Stimulated activated CD4-positive, alpha-beta T cell treated with anti-CD3 and anti-CD28 coated beads, Interleukin-2, amount 100 ng/mL, for 48 hours (primary cell): ENCODE data around the gene BPIFB3.

Source experiments
- DNase-seq, 2 donors: peaks; one replicate each; pipeline ENCODE4 v3.0.0-alpha.2; 2020

BPIFB3 gene, protein sequence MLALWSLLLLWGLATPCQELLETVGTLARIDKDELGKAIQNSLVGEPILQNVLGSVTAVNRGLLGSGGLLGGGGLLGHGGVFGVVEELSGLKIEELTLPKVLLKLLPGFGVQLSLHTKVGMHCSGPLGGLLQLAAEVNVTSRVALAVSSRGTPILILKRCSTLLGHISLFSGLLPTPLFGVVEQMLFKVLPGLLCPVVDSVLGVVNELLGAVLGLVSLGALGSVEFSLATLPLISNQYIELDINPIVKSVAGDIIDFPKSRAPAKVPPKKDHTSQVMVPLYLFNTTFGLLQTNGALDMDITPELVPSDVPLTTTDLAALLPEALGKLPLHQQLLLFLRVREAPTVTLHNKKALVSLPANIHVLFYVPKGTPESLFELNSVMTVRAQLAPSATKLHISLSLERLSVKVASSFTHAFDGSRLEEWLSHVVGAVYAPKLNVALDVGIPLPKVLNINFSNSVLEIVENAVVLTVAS

DNA sequence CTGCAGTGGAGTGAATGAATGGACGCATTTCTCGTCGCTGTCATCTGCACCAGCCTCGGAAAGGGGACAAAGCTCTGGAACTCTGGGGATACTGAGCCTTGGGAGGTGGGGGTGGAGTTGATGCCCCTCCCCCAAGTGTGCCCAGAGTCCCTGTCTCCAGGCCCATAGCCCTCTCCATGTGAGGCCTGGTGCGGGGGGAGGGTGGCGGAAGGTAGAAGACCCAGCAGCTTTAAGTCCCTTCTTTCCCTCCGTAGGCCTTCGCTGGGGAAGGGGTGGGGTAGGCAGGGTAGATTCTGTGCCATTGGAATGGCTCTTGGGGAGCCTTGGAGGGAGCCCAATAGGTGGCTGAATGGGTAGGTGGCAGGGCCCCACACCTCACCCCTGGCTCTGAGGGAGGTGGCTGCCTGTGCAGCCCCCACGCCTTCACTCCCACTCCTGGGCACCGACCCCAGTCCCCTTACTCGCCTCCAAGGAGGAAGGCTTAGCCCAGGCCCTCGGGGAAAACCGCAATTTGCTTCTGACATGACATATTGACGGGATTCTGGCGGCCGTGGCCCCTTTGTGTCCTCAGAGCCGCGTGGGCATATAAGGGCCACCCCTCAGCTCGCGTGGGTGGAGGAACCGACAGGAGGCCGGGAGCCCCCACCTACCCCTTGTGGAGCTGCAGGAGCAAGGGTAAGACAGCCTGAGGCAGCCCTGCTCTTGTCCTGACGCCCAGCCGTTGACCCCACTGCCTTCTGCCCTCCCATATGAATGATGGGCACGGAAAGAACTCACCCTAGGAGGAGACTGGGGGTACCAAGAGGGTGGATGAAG lies at the start of gene BPIFB3:
TSS of gene BPIFB3 (plus strand) at position 613 of the 816 bp plus-strand sequence. CDS start 1,533 bp downstream, outside the sequence.
- DNase-seq: no peak

DNA sequence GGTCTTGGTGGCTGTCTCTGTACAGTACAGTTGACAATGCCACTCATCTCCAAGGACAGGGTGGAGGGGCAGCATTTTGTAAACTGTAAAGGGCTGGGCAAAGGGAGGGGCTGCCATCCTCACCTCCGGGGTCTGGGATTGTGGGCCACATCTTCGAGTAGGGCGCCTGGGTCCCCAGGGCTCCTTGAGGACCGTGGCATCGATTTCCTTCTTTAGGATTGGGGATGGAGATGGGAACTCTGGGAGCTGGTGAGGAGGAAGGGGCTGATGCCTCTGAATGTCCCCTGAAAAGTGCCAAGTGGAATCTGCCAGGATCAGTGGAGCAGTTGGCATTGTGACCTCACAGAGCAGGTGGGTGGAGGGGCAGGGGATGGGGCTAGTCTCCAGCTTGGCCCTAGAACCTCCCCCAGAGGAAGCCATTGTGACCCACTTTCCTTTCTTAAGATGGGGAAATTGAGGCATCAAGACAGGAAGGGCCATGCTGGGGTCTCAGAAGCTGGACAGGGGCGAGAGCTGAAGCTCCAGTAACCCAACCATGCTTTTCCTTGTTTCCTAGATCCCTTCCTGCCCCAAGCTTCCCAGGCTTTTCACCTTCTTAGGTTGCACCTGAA lies 49.5 kb upstream of the BPIFB3 start, which contains the start of gene SUN5:
TSS of gene SUN5 (minus strand) at position 293 of the 611 bp plus-strand sequence. CDS start at position 200, 93 bp downstream.
- DNase-seq: no peak

DNA sequence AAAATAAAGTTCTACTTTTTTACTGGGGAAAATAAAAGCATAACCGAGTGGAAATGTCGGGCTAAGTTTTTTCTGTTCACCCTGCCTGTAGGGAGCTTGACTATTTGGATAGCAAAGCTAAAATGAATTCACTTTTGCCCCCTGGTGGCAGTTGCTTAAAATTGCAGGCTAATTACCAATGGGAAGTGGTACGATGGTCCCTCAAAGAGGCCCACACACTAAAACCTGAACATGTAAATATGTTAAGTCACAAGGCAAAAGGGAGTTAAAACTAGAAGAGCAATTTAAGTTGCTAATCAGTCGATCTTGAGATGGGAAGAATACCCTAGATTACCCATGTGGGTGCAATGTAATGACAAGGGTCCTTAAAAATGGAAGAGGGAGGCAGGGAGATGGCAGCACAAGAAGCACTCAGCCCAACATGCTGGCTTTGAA lies 48.6 kb upstream of the BPIFB3 start:
- peak; percentile 28 to 50 for DNase-seq

DNA sequence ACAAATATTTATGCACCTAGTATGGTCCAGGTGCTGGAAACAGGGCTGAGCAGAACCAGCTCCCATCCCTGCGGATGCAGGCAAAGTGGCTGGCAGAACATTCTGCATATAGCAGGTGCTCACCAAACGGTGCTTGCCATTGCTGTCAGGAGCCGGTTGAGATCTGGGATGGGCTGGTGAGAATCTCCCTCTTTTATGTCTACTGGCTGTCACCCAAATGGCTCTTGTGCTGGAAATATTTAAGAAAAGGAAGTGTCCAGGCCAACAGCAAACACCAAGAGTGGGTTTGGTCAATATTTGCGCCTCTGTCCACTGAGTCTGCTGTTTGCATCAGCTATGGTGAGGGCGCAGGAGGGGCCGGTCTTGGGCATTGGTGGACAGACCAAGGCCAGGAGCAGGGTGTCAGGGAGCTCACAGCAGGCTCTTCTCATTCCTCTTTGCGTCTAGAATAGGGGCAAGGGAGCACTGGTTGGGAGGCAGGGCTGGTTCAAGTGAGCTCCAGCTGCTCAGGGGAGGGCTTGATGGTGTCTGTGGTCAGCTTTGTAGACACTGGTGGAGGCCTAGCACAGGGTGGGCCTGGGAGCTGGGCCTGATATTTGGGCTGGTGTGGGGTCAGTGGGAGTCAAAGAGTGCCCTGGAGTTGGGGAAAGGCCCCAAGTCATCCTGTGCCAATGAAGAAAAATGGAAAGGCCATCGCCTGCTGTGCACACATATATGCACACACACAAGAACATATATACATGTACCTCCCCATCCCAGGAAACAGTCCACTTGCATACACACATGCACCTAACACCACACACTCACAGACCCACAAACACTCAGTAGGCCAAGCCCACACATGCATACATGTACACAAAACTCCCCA lies 47.6 kb upstream of the BPIFB3 start:
- no peak for DNase-seq

DNA sequence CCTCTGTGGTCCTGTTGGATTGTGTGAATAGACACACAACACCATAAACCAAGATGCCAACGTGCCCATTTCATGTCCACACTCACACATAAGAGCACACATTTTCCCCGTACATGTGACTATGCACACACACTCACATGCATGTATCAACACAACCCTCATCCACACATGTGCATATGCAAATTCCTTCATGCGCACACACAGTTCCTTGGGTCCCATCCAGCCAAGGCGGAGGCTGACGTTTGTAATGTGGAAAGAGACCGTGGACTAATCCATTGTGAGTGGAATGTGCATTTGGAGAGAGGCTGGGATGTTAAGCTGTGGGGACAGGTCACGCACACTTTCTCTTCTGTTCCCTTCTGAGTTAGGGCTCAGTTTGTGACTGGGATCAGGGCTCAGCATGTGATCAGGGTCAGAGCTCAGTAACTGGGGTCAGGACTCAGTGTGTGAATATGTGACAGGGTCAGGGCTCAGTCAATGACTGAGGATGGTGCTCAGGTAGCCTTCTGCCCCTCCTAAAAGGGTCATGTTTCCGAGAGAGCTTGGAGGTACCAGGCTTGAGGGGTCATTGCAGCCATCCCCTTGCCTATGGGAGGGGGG lies 46.8 kb upstream of the BPIFB3 start:
- DNase-seq: no peak

DNA sequence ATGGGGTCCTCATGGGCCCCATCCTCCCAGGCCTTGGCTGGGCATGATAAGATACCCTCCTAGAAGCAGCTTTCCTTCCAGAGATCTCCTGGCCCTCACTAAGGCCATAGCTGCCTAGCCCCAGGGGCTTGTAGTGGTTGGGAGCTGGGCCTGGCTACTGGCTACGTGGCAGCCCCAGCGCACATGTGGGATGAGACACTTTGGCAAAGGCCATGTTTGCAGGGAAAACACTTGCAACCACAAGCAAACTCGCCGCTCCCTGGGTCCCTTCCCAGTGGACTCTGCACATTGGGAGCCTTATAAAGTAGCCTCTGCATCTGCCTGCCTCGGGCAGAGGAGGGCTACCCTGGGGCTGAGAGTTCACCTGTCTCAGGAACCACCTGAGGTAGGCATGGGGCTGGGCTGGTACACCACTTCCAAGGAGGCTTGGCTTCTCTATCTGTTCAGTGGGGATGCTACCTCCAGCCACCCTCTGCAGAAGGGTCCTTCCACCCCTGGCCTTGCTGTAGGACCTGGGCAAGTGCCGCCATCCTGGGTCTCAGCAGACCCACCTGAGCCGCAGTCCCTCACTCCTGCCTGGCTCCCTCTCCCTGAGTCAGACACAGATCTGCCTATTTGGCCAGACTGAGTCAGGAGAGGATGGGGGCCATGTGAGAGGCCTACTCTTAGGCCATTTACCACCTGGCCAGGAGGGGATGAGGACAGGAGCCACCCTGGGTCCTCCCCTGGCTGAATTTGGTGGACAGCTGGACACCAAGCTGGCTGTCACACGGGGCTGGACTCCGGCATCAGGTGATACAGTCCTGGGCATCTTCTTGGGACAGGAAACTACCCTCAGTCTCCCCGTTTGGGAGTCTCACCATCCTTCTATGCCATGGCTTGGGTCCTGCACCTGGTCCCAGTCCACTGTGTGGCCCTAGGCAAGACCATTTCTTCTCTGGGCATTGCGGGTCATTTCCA lies 46.0 kb upstream of the BPIFB3 start, which contains the start of gene BPIFB2:
TSS of gene BPIFB2 (plus strand) at position 329 of the 960 bp plus-strand sequence. CDS start 871 bp downstream, outside the sequence.
- DNase-seq: no peak

DNA sequence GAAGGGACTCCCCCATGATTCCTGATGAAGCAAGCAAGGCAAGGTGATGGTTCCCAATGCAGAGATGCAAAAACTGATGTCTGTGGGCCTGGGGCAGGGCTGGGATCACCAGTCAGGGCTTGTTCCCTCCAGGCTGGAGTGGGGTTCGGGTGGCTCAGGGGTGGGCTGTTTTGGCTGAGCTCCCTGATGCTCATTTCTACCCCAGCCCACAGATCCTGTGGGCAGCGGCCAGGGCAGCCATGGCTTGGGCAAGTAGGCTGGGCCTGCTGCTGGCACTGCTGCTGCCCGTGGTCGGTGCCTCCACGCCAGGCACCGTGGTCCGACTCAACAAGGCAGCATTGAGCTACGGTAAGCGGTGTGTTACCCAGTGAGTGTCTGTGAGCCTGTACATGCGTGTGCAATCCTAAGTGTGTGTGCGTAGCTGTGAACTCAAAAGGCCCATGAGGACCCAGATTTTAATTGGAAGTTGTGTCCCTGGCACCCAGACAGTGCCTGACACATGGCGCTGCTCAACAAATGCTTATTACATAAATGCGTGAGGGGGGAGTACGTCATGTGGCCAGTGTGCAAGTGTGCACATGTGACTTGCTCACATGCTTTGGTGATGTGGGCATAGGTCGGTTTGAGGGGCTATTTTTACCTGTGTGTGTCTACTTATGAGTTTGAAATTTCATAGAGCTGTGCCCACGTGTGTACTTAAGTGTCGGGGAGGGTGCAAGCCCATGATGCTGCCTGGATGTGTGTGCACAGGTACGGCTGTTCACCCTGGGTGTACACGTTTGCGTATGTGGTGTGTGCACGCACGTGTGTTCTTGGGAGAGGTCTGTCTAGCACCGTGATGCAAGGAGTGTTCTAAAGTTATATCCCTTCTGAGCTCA lies 45.1 kb upstream of the BPIFB3 start:
- DNase-seq: no peak

DNA sequence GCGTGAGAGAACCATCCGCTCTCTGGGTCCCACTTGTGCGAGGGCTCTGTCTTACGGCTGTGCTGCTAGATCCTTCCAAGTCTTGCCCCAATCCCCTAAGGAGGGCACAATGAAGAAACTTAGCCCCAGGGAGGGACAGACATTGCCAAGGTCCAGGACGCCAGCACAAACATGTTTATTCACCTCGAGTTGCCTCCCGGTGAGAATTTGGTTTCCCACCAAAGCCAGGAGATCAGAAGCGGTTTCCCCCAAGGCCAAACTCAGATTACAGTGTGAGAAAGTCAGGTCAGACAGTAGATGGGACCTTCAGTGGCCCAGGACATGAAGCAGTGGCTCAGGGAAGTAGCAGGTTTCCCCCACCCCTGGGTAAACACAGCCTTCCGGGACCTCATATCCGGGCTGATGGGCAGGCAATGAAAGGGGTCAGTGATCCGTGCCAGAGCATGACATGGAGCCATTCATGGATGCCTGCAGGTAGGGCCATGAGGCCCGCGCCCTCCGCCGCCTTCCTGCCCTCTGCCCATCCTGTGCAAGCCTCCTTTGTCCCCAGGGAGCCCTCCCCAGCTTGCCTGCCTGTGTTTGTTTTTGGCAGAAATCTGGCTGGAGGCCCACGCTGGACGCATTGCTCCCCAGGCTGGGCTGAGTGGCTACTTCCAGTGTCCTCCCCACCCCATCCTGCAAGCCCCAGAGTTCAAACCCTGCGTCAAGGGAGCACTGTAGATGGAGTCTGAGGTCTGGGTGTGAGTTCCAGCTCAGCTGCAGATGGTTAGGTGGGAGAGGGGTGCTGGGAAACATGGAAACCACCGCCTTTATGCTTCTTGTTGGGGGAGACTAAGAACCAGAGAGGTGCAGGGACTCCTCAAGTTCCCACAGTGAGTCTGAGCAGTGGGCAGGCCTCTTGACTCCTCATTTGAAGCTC lies 44.2 kb upstream of the BPIFB3 start:
- no peak for DNase-seq

DNA sequence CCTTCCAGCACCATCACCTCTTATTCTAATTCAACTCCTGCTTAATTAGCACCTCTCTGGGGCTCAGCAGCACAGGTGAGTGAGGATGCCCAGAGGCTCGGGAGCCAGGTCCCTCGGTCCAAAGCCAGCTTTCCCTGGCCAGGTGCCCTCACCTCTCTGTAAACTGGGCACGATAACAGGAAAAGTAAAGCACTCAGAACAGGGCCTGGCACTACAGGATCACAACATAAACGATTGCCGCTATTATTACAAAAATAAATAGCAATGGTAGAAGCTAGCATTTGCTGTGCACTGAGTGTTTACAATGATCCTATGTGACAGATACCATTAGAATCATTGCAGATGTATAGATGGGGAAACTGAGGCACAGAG lies 43.6 kb upstream of the BPIFB3 start:
- DNase-seq: no peak

DNA sequence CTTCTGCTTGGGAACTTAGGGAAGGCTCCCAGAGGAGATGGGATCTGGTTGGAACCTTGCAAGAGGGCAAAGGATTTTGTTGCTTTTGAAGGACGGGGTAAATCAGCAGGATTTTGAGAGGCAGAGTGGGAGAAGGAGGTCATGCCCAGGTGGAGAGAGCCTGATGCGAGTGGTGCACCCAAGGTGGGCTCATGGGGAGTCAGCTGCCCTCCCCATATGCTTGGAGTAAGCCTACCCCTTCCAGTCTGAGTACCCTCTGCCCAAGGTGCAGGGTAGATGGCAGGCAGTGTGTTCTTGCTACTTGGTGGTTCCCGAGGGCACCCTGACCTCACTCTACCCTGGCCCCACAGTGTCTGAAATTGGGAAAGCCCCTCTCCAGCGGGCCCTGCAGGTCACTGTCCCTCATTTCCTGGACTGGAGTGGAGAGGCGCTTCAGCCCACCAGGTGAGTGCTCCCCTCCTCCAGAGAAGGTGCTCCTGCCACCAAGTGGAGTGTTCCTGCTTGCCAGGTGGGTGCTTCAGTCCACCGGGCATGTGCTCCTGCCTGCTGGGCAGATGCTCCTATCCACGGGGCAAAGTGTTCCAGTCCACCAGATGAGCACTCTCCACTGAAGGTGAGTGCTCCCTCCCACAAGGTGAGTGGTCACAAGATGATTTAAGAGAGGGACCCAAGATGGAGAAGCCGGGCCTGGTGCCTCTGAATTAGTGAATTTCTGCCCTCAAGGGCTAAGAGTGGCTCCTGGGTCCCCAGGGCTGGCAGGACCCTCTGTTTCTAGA lies 42.8 kb upstream of the BPIFB3 start:
- DNase-seq: no peak

DNA sequence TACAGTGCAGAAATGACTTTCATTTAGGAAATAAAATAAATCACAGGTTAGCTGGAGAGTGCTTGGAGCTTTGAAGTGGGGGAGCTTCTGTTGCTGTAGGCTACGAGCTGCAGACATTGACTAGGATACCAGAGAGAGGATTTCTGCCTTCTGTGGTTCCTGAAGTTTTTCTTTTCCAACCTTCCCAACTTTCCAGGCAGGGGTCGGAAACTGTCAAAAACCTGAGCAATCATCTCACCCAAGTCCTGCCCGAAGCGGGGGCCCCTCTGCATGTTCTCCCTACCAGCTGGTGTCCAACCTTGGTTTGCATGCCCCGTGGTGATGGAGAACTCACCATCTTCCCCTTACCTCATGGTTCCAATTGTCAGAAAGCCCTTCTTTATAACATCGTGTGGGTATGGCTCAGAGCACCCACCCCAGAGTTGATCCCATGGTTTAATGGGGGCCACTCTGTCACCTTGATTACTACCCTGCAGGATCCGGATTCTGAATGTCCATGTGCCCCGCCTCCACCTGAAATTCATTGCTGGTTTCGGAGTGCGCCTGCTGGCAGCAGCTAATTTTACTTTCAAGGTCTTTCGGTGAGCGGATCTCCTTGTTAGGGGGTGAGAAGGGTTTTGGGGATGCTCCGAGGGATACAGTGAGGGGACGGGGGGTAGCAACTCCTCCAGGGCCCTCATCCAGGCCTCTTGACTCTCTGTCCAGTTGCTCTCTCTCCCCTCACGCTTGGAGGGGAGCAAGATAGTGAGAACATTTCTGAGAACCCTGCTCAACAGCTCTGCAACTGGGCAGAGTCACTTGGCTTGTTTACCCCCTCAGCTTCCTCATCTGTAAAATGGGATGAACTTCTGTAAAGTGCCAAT lies 41.1 kb upstream of the BPIFB3 start:
- no peak for DNase-seq

DNA sequence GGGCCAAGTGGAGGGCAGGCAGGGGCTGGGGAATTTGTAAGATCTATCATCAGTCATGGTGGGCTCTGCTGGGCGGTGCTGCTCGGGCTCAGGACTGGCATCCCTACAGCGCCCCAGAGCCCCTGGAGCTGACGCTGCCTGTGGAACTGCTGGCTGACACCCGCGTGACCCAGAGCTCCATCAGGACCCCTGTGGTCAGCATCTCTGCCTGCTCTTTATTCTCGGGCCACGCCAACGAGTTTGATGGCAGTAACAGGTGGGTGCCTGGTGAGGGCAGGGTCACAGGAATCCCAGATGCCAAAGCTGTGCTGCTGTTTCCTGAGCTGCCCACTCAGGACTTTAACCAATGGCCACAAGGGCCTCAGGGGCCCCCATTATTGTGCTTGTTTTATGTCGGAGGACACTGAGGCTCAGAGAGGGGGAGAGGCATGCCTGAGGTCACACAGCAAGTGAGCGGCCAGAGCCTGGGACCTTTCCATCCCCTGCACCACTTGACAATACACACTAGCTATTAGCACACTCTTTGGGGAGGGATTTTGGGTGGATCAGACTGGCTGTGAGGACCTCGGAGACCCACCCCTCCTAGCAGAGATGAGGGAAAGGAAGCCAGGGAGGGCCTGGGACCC lies 39.9 kb upstream of the BPIFB3 start:
- DNase-seq: no peak

DNA sequence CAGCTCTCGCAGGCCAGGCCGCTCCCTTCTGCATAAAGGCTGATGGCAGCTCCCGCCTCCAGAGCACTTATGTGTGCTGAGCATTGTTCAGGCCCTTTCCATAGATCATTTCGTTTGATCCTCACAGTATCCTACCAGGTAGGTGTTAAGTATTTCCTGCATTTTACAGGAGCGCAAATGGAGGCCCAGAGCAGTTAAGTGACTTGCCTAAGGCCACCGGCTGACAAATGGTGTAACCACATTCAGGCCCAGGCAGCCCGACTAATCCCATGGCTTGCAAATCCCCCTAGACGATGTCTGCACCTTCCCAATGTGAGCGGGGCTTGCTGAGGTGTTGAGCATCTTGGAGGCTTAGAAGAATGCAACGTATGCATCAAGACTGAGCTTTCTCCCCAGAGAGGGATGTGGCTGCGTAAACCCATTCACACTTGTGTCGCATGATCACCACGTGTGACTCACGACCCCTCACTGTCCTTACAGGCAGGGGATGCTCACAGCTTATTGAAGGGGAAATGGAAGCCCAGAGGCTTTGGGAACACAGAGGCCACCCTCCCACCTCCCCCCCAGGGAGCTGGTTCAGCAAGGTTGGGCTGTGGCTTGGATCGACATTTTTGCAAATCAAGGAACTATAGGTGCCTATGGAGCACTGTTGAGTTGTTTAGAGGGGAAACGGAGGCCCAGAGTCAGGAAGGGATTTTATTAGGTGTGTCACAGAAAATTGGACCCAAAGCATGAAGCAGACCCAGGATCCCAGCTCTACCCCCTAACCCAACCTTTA lies 39.2 kb upstream of the BPIFB3 start:
- no peak for DNase-seq

DNA sequence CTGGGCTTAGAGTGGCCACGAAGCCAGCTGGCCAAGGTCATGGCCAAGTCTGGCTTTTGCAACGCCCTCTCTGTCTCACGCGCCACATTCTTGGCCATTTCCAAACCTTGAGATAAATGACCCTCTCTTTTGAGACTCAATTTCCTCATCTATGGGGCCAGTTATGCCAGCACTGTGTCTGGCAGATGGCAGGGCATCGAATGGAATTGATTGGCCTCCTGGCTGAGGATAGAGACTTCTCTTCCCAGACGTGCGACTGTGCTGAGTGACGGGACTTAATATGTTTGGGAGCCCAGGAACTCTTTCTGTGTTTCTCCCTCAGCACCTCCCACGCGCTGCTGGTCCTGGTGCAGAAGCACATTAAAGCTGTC lies 38.6 kb upstream of the BPIFB3 start:
- DNase-seq: no peak
